GM12878 (cell line): ENCODE measurements around the gene CNRIP1. TPM values are rescaled to one million over a fixed set of nuclear protein-coding genes. Genes with fewer than 3 reads are reported as not detected.

Experiments used
- ATAC-seq: fragments of 200-7000 bp; cut with Tn5 transposase; 3 replicates; pipeline ENCODE4 v1.9.1; 2020; ENCODE audit warnings: mild to moderate bottlenecking, moderate library complexity
- BruUV-seq: library from RNA; stranded (reverse); fragments of 400-500 nt; replicated peaks from 2 replicates; lab custom pipeline; 2021; lab: Mats Ljungman, UMichigan
- CTCF ChIA-PET: fragments of 300-600 bp; sonication (Branson Sonifier 250); formaldehyde crosslinking; extraction: SDS; loops from one replicate; lab custom pipeline; 2021; ENCODE audit warnings: inconsistent platforms; lab: Yijun Ruan, JAX
- POLR2A ChIA-PET: fragments of 350-600 bp; formaldehyde crosslinking; extraction: SDS; loops from one replicate; lab custom pipeline; 2021; ENCODE audit warnings: inconsistent platforms; lab: Charles Lee
- RAD21 ChIA-PET: fragments of 300-600 bp; sonication (Branson Sonifier 250); formaldehyde crosslinking; loops from one replicate; lab custom pipeline; 2023; ENCODE audit warnings: antibody characterized with exemption; ENCODE audit not compliant: unreplicated experiment; lab: Charles Lee
- SMC1A ChIA-PET: fragments of 300-600 bp; sonication (Branson Sonifier 250); formaldehyde crosslinking; loops from one replicate; lab custom pipeline; 2023; ENCODE audit not compliant: unreplicated experiment, uncharacterized antibody; lab: Charles Lee
- DNase-seq: peaks from one replicate; pipeline ENCODE4 v3.0.0-alpha.2; 2011; ENCODE audit warnings: low read depth, low spot score
- FAIRE-seq: peaks from 3 replicates; lab custom pipeline; 2011; peaks lifted over from hg19 to GRCh38; lab: Jason Lieb, UNC
- H2AFZ ChIP-seq: 2 replicates; pipeline ENCODE4 v1.6.0; 2011; ENCODE audit warnings: low read depth, low read length, control low read depth; ENCODE audit not compliant: control insufficient read depth
- H3K27ac ChIP-seq: 2 replicates; pipeline ENCODE4 v1.5.1; 2011; ENCODE audit warnings: control low read depth; ENCODE audit not compliant: control insufficient read depth, insufficient read depth
- H3K27me3 ChIP-seq, 2 experiments: replicated peaks in 1 of 2; 2 replicates each; pipeline versions ENCODE4 v1.6.0 to v1.6.1; 2011; ENCODE audit warnings: low read length in 1 of 2; ENCODE audit not compliant: control insufficient read depth in 2 of 2, insufficient read depth in 2 of 2
- H3K36me3 ChIP-seq, 2 experiments: 2 replicates each; pipeline ENCODE4 v1.5.1; 2011; ENCODE audit warnings: low read length in 1 of 2; ENCODE audit not compliant: control insufficient read depth in 2 of 2, insufficient read depth in 2 of 2
- H3K4me1 ChIP-seq: 2 replicates; pipeline ENCODE4 v1.6.1; 2011; ENCODE audit warnings: mild to moderate bottlenecking, low read length, moderate library complexity, mixed read lengths; ENCODE audit not compliant: control insufficient read depth, insufficient read depth
- H3K4me2 ChIP-seq: 2 replicates; pipeline ENCODE4 v1.6.0; 2011; ENCODE audit warnings: control low read depth; ENCODE audit not compliant: control insufficient read depth, insufficient read depth
- H3K4me3 ChIP-seq: fragments of 200-600 bp; sonication (generic); 2 replicates; pipeline ENCODE4 v1.5.1; 2016
- H3K79me2 ChIP-seq: 2 replicates; pipeline ENCODE4 v1.6.0; 2011; ENCODE audit warnings: low read length; ENCODE audit not compliant: control insufficient read depth, insufficient read depth
- H3K9ac ChIP-seq: 2 replicates; pipeline ENCODE4 v1.8.0; 2011; ENCODE audit warnings: low read length, control low read depth, mixed read lengths; ENCODE audit not compliant: control insufficient read depth, insufficient read depth
- H3K9me3 ChIP-seq: replicated peaks from 3 replicates; pipeline ENCODE4 v1.5.1; 2011; ENCODE audit warnings: mild to moderate bottlenecking, low read length; ENCODE audit not compliant: control insufficient read depth, insufficient read depth
- H4K20me1 ChIP-seq: 2 replicates; pipeline ENCODE4 v1.6.0; 2011; ENCODE audit not compliant: control insufficient read depth, insufficient read depth
- GATAD2B ChIP-seq: fragments of 450-650 bp; conservative IDR thresholded peaks from 2 replicates; pipeline ENCODE4 v1.6.1; 2017; ENCODE audit warnings: low read depth, mild to moderate bottlenecking, moderate library complexity
- MTA2 ChIP-seq: fragments of 450-650 bp; IDR thresholded peaks from 2 replicates; pipeline ENCODE4 v1.6.1; 2016; ENCODE audit warnings: low read depth, mild to moderate bottlenecking, moderate library complexity
- SREBF1 ChIP-seq: IDR thresholded peaks from 2 replicates; pipeline ENCODE4 v1.6.1; 2012; ENCODE audit warnings: mild to moderate bottlenecking, low read length
- SUPT20H ChIP-seq: IDR thresholded peaks from 2 replicates; pipeline ENCODE4 v1.6.1; 2011; ENCODE audit warnings: low read depth, mild to moderate bottlenecking, low read length, moderate library complexity, borderline replicate concordance; ENCODE audit not compliant: control insufficient read depth
- TAF1 ChIP-seq: IDR thresholded peaks from 2 replicates; pipeline ENCODE4 v1.6.1; 2011; ENCODE audit warnings: mild to moderate bottlenecking, low read depth, low read length, borderline replicate concordance
- TCF7 ChIP-seq: IDR thresholded peaks from 2 replicates; pipeline ENCODE4 v1.6.1; 2014; ENCODE audit warnings: antibody characterized with exemption, borderline replicate concordance
- ZNF274 ChIP-seq: IDR thresholded peaks from one replicate; pipeline ENCODE4 v1.8.0; 2011; ENCODE audit not compliant: insufficient read length, insufficient read depth
- ZNF384 ChIP-seq: IDR thresholded peaks from 2 replicates; pipeline ENCODE4 v1.6.1; 2012; ENCODE audit warnings: low read depth, mild to moderate bottlenecking, low read length, improper control_type of control experiment, borderline replicate concordance
- ZSCAN29 ChIP-seq: fragments of 450-650 bp; IDR thresholded peaks from 2 replicates; pipeline ENCODE4 v1.6.1; 2017; ENCODE audit warnings: mild to moderate bottlenecking, moderate library complexity
- ZZZ3 ChIP-seq: IDR thresholded peaks from 2 replicates; pipeline ENCODE4 v1.6.1; 2011; ENCODE audit warnings: low read depth; ENCODE audit not compliant: control insufficient read depth, insufficient read length
- WGBS: methylation state at CpG from one replicate; pipeline ENCODE4 v1.1.6; 2016; ENCODE audit warnings: low lambda C conversion rate; ENCODE audit not compliant: insufficient replicate concordance, insufficient coverage; ENCODE audit errors: missing lambda C conversion rate; 5-methylcytosine and 5-hydroxymethylcytosine counted together
- in situ Hi-C: fragments of 300-500 bp; cut with MboI; formaldehyde crosslinking; loops from 9 replicates; pipeline ENCODE4 v1.14.3; 2018; ENCODE audit warnings: mixed read lengths
- intact Hi-C: fragments of 100-400 bp; cut with micrococcal nuclease; formaldehyde crosslinking; loops from one replicate; pipeline ENCODE4 v1.14.2; 2022; ENCODE audit not compliant: unreplicated experiment
- polyA plus RNA-seq, 11 experiments: library from polyadenylated mRNA; depleted of rRNA in 4 of 11; unstranded in 6 of 11; stranded (reverse) in 5 of 11; fragments of >200 nt; fragmentation: Nextera tagmentation in 4 of 11; fragmentation: Illumina TruSeq in 1 of 11; extraction: Ambion mirVana in 4 of 11; extraction: Trizol in 1 of 11; gene quantifications; 1 replicate in 1 of 11; 2 replicates in 10 of 11; pipeline versions ENCODE4 v1.2.1 to v1.2.3, GENCODE V29; 2011 to 2016; ENCODE audit warnings: inconsistent platforms in 2 of 11, missing spikeins in 2 of 11, low read depth in 1 of 11
- total RNA-seq, 4 experiments: library from RNA; depleted of rRNA in 3 of 4; stranded (reverse); fragments of >200 nt in 3 of 4; fragmentation: Illumina TruSeq in 1 of 4; extraction: Trizol in 1 of 4; gene quantifications; 2 replicates each; pipeline versions ENCODE4 v1.2.1 to v1.2.3, GENCODE V29; 2013 to 2021
- TF ChIP-seq, protein P1 (sequence below): fragments of 450-650 bp; formaldehyde crosslinking; IDR thresholded peaks from 2 replicates; pipeline ENCODE4 v1.4.0; 2022; ENCODE audit warnings: mild to moderate bottlenecking, moderate library complexity
- TF ChIP-seq, protein P2 (sequence below): fragments of 450-650 bp; formaldehyde crosslinking; IDR thresholded peaks from 2 replicates; pipeline ENCODE4 v1.4.0; 2020; ENCODE audit warnings: mild to moderate bottlenecking, moderate library complexity
- TF ChIP-seq, protein P3 (sequence below): IDR thresholded peaks from 2 replicates; pipeline ENCODE4 v1.6.1; 2011; ENCODE audit warnings: borderline replicate concordance, low read depth, mild to moderate bottlenecking, moderate library complexity, low read length; ENCODE audit not compliant: insufficient read depth, poor library complexity, severe bottlenecking
- TF ChIP-seq, protein P4 (sequence below): fragments of 450-650 bp; IDR thresholded peaks from 2 replicates; pipeline ENCODE4 v1.6.1; 2016; ENCODE audit warnings: mild to moderate bottlenecking

Gene CNRIP1
- total and polyA plus RNA-seq, 10 of the 15 experiments (the other 5 are each of a cell fraction or from before 2014, with no cell fraction given) = not detected

DNA sequence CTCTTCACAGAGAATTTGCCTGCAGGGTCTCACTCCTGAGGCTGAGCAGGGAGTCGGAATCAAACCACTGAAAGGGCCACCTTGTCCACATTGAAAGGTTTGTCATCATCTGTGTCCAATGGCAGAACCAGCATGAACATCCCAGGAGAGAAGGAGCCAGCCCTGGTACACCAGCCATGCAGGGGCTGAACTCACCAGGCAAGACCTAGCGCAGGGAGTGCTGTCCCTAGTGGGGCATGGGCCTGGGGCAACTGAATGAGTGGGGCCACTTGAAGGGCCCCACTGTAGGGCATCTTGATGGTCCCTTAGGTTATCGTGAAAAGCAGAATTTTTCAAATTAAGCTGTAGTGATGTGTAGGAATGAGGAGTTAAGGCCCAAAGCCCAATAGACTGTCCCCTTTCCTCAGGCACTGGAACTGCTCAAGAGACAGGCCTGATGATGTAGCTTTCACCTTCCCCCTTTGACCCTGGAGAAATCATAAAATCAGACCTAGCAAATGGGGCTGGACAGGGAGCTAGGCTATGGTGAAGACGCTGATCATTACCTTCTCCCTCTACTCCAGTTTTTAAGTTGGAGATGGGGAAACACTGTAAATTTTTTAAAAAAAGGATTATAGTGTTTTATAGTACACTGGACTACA is 37.0 kb upstream of the CNRIP1 start:
- FAIRE-seq = no peak
- 69% methylated on average over 4 of the region's 4 CpGs for WGBS
- no peak for TF ChIP-seq TAF1
- TF ChIP-seq ZNF384 = no peak
- no peak for TF ChIP-seq TCF7
- TF ChIP-seq, protein P1, sequence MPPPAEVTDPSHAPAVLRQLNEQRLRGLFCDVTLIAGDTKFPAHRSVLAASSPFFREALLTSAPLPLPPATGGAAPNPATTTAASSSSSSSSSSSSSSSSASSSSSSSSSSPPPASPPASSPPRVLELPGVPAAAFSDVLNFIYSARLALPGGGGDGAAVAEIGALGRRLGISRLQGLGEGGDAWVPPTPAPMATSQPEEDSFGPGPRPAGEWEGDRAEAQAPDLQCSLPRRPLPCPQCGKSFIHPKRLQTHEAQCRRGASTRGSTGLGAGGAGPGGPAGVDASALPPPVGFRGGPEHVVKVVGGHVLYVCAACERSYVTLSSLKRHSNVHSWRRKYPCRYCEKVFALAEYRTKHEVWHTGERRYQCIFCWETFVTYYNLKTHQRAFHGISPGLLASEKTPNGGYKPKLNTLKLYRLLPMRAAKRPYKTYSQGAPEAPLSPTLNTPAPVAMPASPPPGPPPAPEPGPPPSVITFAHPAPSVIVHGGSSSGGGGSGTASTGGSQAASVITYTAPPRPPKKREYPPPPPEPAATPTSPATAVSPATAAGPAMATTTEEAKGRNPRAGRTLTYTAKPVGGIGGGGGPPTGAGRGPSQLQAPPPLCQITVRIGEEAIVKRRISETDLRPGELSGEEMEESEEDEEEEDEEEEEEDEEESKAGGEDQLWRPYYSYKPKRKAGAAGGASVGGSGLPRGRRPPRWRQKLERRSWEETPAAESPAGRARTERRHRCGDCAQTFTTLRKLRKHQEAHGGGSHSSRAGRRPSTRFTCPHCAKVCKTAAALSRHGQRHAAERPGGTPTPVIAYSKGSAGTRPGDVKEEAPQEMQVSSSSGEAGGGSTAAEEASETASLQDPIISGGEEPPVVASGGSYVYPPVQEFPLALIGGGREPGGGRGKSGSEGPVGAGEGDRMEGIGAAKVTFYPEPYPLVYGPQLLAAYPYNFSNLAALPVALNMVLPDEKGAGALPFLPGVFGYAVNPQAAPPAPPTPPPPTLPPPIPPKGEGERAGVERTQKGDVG = no peak
- TF ChIP-seq SUPT20H = no peak
- TF ChIP-seq, protein P2, sequence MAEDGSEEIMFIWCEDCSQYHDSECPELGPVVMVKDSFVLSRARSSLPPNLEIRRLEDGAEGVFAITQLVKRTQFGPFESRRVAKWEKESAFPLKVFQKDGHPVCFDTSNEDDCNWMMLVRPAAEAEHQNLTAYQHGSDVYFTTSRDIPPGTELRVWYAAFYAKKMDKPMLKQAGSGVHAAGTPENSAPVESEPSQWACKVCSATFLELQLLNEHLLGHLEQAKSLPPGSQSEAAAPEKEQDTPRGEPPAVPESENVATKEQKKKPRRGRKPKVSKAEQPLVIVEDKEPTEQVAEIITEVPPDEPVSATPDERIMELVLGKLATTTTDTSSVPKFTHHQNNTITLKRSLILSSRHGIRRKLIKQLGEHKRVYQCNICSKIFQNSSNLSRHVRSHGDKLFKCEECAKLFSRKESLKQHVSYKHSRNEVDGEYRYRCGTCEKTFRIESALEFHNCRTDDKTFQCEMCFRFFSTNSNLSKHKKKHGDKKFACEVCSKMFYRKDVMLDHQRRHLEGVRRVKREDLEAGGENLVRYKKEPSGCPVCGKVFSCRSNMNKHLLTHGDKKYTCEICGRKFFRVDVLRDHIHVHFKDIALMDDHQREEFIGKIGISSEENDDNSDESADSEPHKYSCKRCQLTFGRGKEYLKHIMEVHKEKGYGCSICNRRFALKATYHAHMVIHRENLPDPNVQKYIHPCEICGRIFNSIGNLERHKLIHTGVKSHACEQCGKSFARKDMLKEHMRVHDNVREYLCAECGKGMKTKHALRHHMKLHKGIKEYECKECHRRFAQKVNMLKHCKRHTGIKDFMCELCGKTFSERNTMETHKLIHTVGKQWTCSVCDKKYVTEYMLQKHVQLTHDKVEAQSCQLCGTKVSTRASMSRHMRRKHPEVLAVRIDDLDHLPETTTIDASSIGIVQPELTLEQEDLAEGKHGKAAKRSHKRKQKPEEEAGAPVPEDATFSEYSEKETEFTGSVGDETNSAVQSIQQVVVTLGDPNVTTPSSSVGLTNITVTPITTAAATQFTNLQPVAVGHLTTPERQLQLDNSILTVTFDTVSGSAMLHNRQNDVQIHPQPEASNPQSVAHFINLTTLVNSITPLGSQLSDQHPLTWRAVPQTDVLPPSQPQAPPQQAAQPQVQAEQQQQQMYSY (CRISPR knock-in tag) = no peak
- TF ChIP-seq SREBF1 = no peak
- TF ChIP-seq ZSCAN29 = no peak
- no peak for TF ChIP-seq ZNF274
- no peak for TF ChIP-seq GATAD2B
- no peak for TF ChIP-seq MTA2
- TF ChIP-seq, protein P3, sequence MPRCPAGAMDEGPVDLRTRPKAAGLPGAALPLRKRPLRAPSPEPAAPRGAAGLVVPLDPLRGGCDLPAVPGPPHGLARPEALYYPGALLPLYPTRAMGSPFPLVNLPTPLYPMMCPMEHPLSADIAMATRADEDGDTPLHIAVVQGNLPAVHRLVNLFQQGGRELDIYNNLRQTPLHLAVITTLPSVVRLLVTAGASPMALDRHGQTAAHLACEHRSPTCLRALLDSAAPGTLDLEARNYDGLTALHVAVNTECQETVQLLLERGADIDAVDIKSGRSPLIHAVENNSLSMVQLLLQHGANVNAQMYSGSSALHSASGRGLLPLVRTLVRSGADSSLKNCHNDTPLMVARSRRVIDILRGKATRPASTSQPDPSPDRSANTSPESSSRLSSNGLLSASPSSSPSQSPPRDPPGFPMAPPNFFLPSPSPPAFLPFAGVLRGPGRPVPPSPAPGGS = no peak
- TF ChIP-seq, protein P4, sequence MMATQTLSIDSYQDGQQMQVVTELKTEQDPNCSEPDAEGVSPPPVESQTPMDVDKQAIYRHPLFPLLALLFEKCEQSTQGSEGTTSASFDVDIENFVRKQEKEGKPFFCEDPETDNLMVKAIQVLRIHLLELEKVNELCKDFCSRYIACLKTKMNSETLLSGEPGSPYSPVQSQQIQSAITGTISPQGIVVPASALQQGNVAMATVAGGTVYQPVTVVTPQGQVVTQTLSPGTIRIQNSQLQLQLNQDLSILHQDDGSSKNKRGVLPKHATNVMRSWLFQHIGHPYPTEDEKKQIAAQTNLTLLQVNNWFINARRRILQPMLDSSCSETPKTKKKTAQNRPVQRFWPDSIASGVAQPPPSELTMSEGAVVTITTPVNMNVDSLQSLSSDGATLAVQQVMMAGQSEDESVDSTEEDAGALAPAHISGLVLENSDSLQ = no peak
- TF ChIP-seq ZZZ3 = no peak

More for the DNA sequence above, 37.0 kb upstream of the CNRIP1 start:
- Histone ChIP-seq H3K27me3 (no peaks in the 10 kb centered on the region), H3K79me2 (no peaks in the 10 kb centered on the region), H3K27ac (no peak overlapping the region), H2AFZ (no peak overlapping the region), H3K9me3 (no peaks in the 10 kb centered on the region), H4K20me1 (no peaks in the 10 kb centered on the region), H3K4me2 (no peak overlapping the region), H3K4me1 (no peaks in the 10 kb centered on the region), H3K9ac (no peak overlapping the region), H3K4me3 (no peak overlapping the region), H3K36me3 (no peaks in the 10 kb centered on the region)
- POLR2A ChIA-PET = interaction anchor here (1.0 kb wide), 1 partner anchor 88 kb away, joined by 4 read pairs; no protein-coding TSS in a partner anchor
- SMC1A ChIA-PET = interaction anchor here (0.6 to 4.1 kb wide), 11 partner anchors 34 to 294 kb away, joined by 3 to 47 read pairs (median 5); partner anchors contain the start of gene C1D
- in situ Hi-C loops = no loop called here
- CTCF ChIA-PET = interaction anchor here (0.7 to 2.7 kb wide), 21 partner anchors 11 to 236 kb away, joined by 3 to 27 read pairs (median 6); no protein-coding TSS in a partner anchor
- intact Hi-C loops = no loop called here
- ATAC-seq = no peak
- RAD21 ChIA-PET = interaction anchor here (1.0 to 2.3 kb wide), 5 partner anchors 47 to 88 kb away, joined by 3 to 11 read pairs (median 3); no protein-coding TSS in a partner anchor
- BruUV-seq = no TSS peak
- DNase-seq = no peak
